Osteocyte (in vitro differentiated cells): ENCODE measurements around the gene SMIM7. TPM values are rescaled to one million over a fixed set of nuclear protein-coding genes. Genes with fewer than 3 reads are reported as not detected.

Experiments used
- DNase-seq: peaks from one replicate; pipeline ENCODE4 v3.0.0; 2021; ENCODE audit warnings: mixed read lengths; ENCODE audit not compliant: unreplicated experiment; ENCODE audit errors: extremely low spot score
- H3K27ac Mint-ChIP-seq: one replicate; pipeline ENCODE4 v1.8.0; 2021; ENCODE audit warnings: mild to moderate bottlenecking, mixed read lengths; ENCODE audit not compliant: unreplicated experiment
- H3K27me3 Mint-ChIP-seq: one replicate; pipeline ENCODE4 v1.8.0; 2021; ENCODE audit warnings: mixed read lengths; ENCODE audit not compliant: unreplicated experiment
- H3K36me3 Mint-ChIP-seq: one replicate; pipeline ENCODE4 v1.8.0; 2021; ENCODE audit warnings: mixed read lengths; ENCODE audit not compliant: unreplicated experiment
- H3K4me1 Mint-ChIP-seq: one replicate; pipeline ENCODE4 v1.8.0; 2021; ENCODE audit warnings: mixed read lengths; ENCODE audit not compliant: unreplicated experiment
- H3K4me3 Mint-ChIP-seq: one replicate; pipeline ENCODE4 v1.8.0; 2021; ENCODE audit warnings: mild to moderate bottlenecking, moderate library complexity, mixed read lengths; ENCODE audit not compliant: unreplicated experiment
- H3K9me3 Mint-ChIP-seq: one replicate; pipeline ENCODE4 v1.8.0; 2021; ENCODE audit warnings: mixed read lengths; ENCODE audit not compliant: unreplicated experiment
- CTCF ChIP-seq: fragments of 200-600 bp; sonication (generic); IDR thresholded peaks from 2 replicates; pipeline ENCODE4 v1.5.0; 2021; ENCODE audit warnings: antibody characterized with exemption, mild to moderate bottlenecking, moderate library complexity
- total RNA-seq: library from RNA; stranded (reverse); gene quantifications from 2 replicates; pipeline ENCODE4 v1.2.1, GENCODE V29; 2021

SMIM7 gene
- total RNA-seq, 1 donor from 2014 or later = 60.5 TPM

GRCh38 chr19:16605553-16605994, 54.4 kb downstream of the SMIM7 start:
- peaks cover 17% of the 10 kb centered on the region for H3K4me1 Mint-ChIP-seq
- DNase-seq = no peak
- TF ChIP-seq CTCF = no peak
- no peak overlapping the region for H3K4me3 Mint-ChIP-seq
- no peak overlapping the region for H3K27ac Mint-ChIP-seq
- no peaks in the 10 kb centered on the region for H3K9me3 Mint-ChIP-seq
- no peaks in the 10 kb centered on the region for H3K27me3 Mint-ChIP-seq
- H3K36me3 Mint-ChIP-seq = no peaks in the 10 kb centered on the region

- peaks cover 19% of the 10 kb centered on the region for H3K4me1 Mint-ChIP-seq
- no peak for TF ChIP-seq CTCF
- H3K4me3 Mint-ChIP-seq = no peak overlapping the region
- H3K27ac Mint-ChIP-seq = no peak overlapping the region
- DNase-seq = no peak
- no peaks in the 10 kb centered on the region for H3K36me3 Mint-ChIP-seq
- H3K9me3 Mint-ChIP-seq = no peaks in the 10 kb centered on the region
- H3K27me3 Mint-ChIP-seq = no peaks in the 10 kb centered on the region
Observed at GRCh38 chr19:16605115-16605514, 54.8 kb downstream of the SMIM7 start.

GRCh38 chr19:16604615-16605014, 55.3 kb downstream of the SMIM7 start:
- no peak for TF ChIP-seq CTCF
- no peaks in the 10 kb centered on the region for H3K27me3 Mint-ChIP-seq
- H3K9me3 Mint-ChIP-seq = no peaks in the 10 kb centered on the region
- H3K36me3 Mint-ChIP-seq = no peaks in the 10 kb centered on the region
- no peak overlapping the region for H3K4me3 Mint-ChIP-seq
- H3K27ac Mint-ChIP-seq = no peak overlapping the region
- H3K4me1 Mint-ChIP-seq = peaks cover 14% of the 10 kb centered on the region
- DNase-seq = no peak

GRCh38 chr19:16603090-16603489, 56.9 kb downstream of the SMIM7 start:
- no peak for DNase-seq
- Mint-ChIP-seq H3K4me3 (no peak overlapping the region), H3K27ac (no peak overlapping the region), H3K4me1 (peaks cover 16% of the 10 kb centered on the region), H3K27me3 (no peaks in the 10 kb centered on the region), H3K9me3 (no peaks in the 10 kb centered on the region), H3K36me3 (no peaks in the 10 kb centered on the region)
- no peak for TF ChIP-seq CTCF

- no peak for DNase-seq
- Mint-ChIP-seq H3K4me1 (peaks cover 16% of the 10 kb centered on the region), H3K27ac (no peak overlapping the region), H3K9me3 (no peaks in the 10 kb centered on the region), H3K36me3 (no peaks in the 10 kb centered on the region), H3K27me3 (no peaks in the 10 kb centered on the region), H3K4me3 (no peak overlapping the region)
- TF ChIP-seq CTCF = no peak
Observed at GRCh38 chr19:16601378-16602052, 58.4 kb downstream of the SMIM7 start.
